A549 (cell line): ENCODE results near the gene CETP.

ENCODE experiments used
- CTCF ChIP-seq: fragments of >200 bp; sonication (Bioruptor Twin); formaldehyde crosslinking; IDR thresholded peaks from 3 replicates; pipeline ENCODE4 v1.5.1; 2016
- ESRRA ChIP-seq: fragments of 150-350 bp; IDR thresholded peaks from 2 replicates; pipeline ENCODE4 v1.6.1; 2014; ENCODE audit warnings: mild to moderate bottlenecking, low read length, borderline replicate concordance
- KDM1A ChIP-seq: fragments of 200-600 bp; sonication (generic); IDR thresholded peaks from 2 replicates; pipeline ENCODE4 v1.6.1; 2016; ENCODE audit warnings: low read depth, mild to moderate bottlenecking
- POLR2A ChIP-seq: IDR thresholded peaks from 2 replicates; pipeline ENCODE4 v1.6.1; 2012; ENCODE audit warnings: mild to moderate bottlenecking, low read length
- POLR2AphosphoS2 ChIP-seq: conservative IDR thresholded peaks from 2 replicates; pipeline ENCODE4 v1.6.1; 2012; ENCODE audit warnings: low read length, improper control_type of control experiment, inconsistent platforms

GRCh38 chr16:56975714-56976113, 14.0 kb downstream of the CETP start:
- TF ChIP-seq POLR2AphosphoS2 (no peak), CTCF (no peak), ESRRA (no peak), POLR2A (no peak), KDM1A (no peak)
